ENCODE measurements around the gene MAML2. TPM values are rescaled to one million over a fixed set of nuclear protein-coding genes. Genes with fewer than 3 reads are reported as not detected.

The MAML2 gene
- polyA plus RNA-seq, 3 donors, result 0.57 to 7.6 (median 1.2) TPM

- peaks cover under 1 to 4% of the 10 kb centered on the region in 2 donors for H3K4me1 ChIP-seq (ENCODE audit: control insufficient read depth in 1 of 2, insufficient read depth in 2 of 2, low read length in 2 of 2)
- H3K27me3 Mint-ChIP-seq (ENCODE audit: low read depth in 3 of 3), result peaks cover 0 to 4% (median 0%) of the 10 kb centered on the region in 3 donors
- no peak for TF ChIP-seq CTCF (IDR thresholded peaks at IDR 0.05)
- no peak overlapping the region for H3K4me3 Mint-ChIP-seq
- no peaks in the 10 kb centered on the region for H3K36me3 ChIP-seq (replicated peaks in 1 of 2; ENCODE audit: control insufficient read depth in 1 of 2, insufficient read depth in 2 of 2, low read length in 2 of 2)
- no peaks in the 10 kb centered on the region for H3K27me3 ChIP-seq (ENCODE audit: control insufficient read depth in 2 of 2, insufficient read depth in 2 of 2, low read length in 2 of 2)
- H3K36me3 Mint-ChIP-seq, result peaks cover 8 to 19% of the 10 kb centered on the region in 2 donors
- peaks cover 15% of the 10 kb centered on the region for H3K4me1 Mint-ChIP-seq
- H3K4me2 ChIP-seq (replicated peaks; ENCODE audit: extremely low read depth, low read length, poor library complexity, severe bottlenecking), result no peak overlapping the region
- WGBS (ENCODE audit: insufficient coverage), result no CpG with 5 or more reads among the region's 1 CpG
- DNase-seq, result no peak
- H3K9me3 Mint-ChIP-seq, result peaks cover 0 to 2% (median 0%) of the 10 kb centered on the region in 7 donors
- no peak overlapping the region for H3K27ac Mint-ChIP-seq
- H3K9me3 ChIP-seq (replicated peaks in 1 of 2; ENCODE audit: control insufficient read depth in 1 of 2, insufficient read depth in 1 of 2, low read length in 2 of 2), result no peaks in the 10 kb centered on the region
- no peak overlapping the region for H3K27ac ChIP-seq (ENCODE audit: low read depth in 1 of 2, low read length in 2 of 2)
- intact Hi-C loops (cut with micrococcal nuclease), result no loop called here
- H3K4me3 ChIP-seq (replicated peaks in 1 of 3; ENCODE audit: low read depth in 2 of 3, low read length in 3 of 3), result no peak overlapping the region
- peaks cover 4% of the 10 kb centered on the region for H3K79me2 ChIP-seq (ENCODE audit: insufficient read depth, low read length)
- H2AFZ ChIP-seq (ENCODE audit: insufficient read depth, low read depth, low read length, poor library complexity, severe bottlenecking), result no peak overlapping the region
- peaks cover 36% of the 10 kb centered on the region for H4K20me1 ChIP-seq (ENCODE audit: insufficient read depth, low read length)
- no peak overlapping the region for H3K9ac ChIP-seq (ENCODE audit: insufficient read depth, low read length, poor library complexity, severe bottlenecking)
These were observed 18.1 kb downstream of the MAML2 start for GRCh38 chr11:96324912-96325311.

- Histone ChIP-seq H3K27me3 (ENCODE audit: control insufficient read depth in 2 of 2, insufficient read depth in 2 of 2, low read length in 2 of 2) (no peaks in the 10 kb centered on the region), H3K9ac (ENCODE audit: insufficient read depth, low read length, poor library complexity, severe bottlenecking) (no peak overlapping the region), H3K4me2 (replicated peaks; ENCODE audit: extremely low read depth, low read length, poor library complexity, severe bottlenecking) (no peak overlapping the region), H4K20me1 (ENCODE audit: insufficient read depth, low read length) (peaks cover 39% of the 10 kb centered on the region), H2AFZ (ENCODE audit: insufficient read depth, low read depth, low read length, poor library complexity, severe bottlenecking) (no peak overlapping the region), H3K36me3 (replicated peaks in 1 of 2; ENCODE audit: control insufficient read depth in 1 of 2, insufficient read depth in 2 of 2, low read length in 2 of 2) (no peaks in the 10 kb centered on the region), H3K4me3 (replicated peaks in 1 of 3; ENCODE audit: low read depth in 2 of 3, low read length in 3 of 3) (no peak overlapping the region), H3K4me1 (ENCODE audit: control insufficient read depth in 1 of 2, insufficient read depth in 2 of 2, low read length in 2 of 2) (peaks cover 0 to 4% of the 10 kb centered on the region in 2 donors), H3K9me3 (replicated peaks in 1 of 2; ENCODE audit: control insufficient read depth in 1 of 2, insufficient read depth in 1 of 2, low read length in 2 of 2) (no peaks in the 10 kb centered on the region), H3K27ac (ENCODE audit: low read depth in 1 of 2, low read length in 2 of 2) (no peak overlapping the region), H3K79me2 (ENCODE audit: insufficient read depth, low read length) (no peaks in the 10 kb centered on the region)
- no peak for DNase-seq
- no peak for TF ChIP-seq CTCF (IDR thresholded peaks at IDR 0.05)
- H3K27ac Mint-ChIP-seq, result no peak overlapping the region
- no peak overlapping the region for H3K4me3 Mint-ChIP-seq
- intact Hi-C loops (cut with micrococcal nuclease), result no loop called here
- H3K27me3 Mint-ChIP-seq (ENCODE audit: low read depth in 3 of 3), result peaks cover 0 to 4% (median 0%) of the 10 kb centered on the region in 3 donors
- 97% methylated on average over 4 of the region's 6 CpGs for WGBS (ENCODE audit: insufficient coverage)
- H3K36me3 Mint-ChIP-seq, result peaks cover 8 to 19% of the 10 kb centered on the region in 2 donors
- peaks cover 9% of the 10 kb centered on the region for H3K4me1 Mint-ChIP-seq
- peaks cover 0 to 2% (median 0%) of the 10 kb centered on the region in 7 donors for H3K9me3 Mint-ChIP-seq
These were observed 19.4 kb downstream of the MAML2 start for GRCh38 chr11:96323642-96323985.
